DOHH2 (cell line): ENCODE results near the gene CCNYL1.
"Not testable (repeated sequence)": the region's sequence is repeated elsewhere in the genome, so short reads cannot be mapped to it uniquely, and the experiment has no call there.

ENCODE experiments used
- H3F3A ChIP-seq: fragments of 200-600 bp; sonication (generic), shearing (Covaris generic); 2 replicates; pipeline ENCODE4 v1.6.0; 2016; ENCODE audit warnings: antibody characterized with exemption, mild to moderate bottlenecking; ENCODE audit not compliant: control insufficient read depth, insufficient read depth
- H3K27ac ChIP-seq: fragments of 200-600 bp; sonication (generic); 2 replicates; pipeline ENCODE4 v1.5.1; 2014; ENCODE audit warnings: low read depth, mild to moderate bottlenecking, low read length, moderate library complexity
- H3K27me3 ChIP-seq: fragments of 200-600 bp; sonication (generic); 2 replicates; pipeline ENCODE4 v1.6.1; 2014; ENCODE audit warnings: mild to moderate bottlenecking, low read length, mixed read lengths; ENCODE audit not compliant: control insufficient read depth
- H3K36me3 ChIP-seq: fragments of 200-600 bp; sonication (generic); 2 replicates; pipeline ENCODE4 v1.6.1; 2014; ENCODE audit warnings: mild to moderate bottlenecking, low read length, moderate library complexity, mixed read lengths; ENCODE audit not compliant: control insufficient read depth
- H3K4me1 ChIP-seq: fragments of 200-600 bp; sonication (generic); 2 replicates; pipeline ENCODE4 v1.6.1; 2014; ENCODE audit warnings: mild to moderate bottlenecking, low read length, mixed read lengths; ENCODE audit not compliant: control insufficient read depth
- H3K4me2 ChIP-seq: fragments of 200-600 bp; sonication (generic); 2 replicates; pipeline ENCODE4 v1.6.0; 2014; ENCODE audit warnings: mild to moderate bottlenecking, low read length, moderate library complexity
- H3K4me3 ChIP-seq: fragments of 200-600 bp; sonication (generic); 2 replicates; pipeline ENCODE4 v1.5.1; 2014; ENCODE audit warnings: mild to moderate bottlenecking, low read length, mixed read lengths
- H3K79me2 ChIP-seq: fragments of 200-600 bp; sonication (generic); 2 replicates; pipeline ENCODE4 v1.6.1; 2014; ENCODE audit warnings: mild to moderate bottlenecking, low read length, mixed read lengths; ENCODE audit not compliant: control insufficient read depth
- H3K9me2 ChIP-seq: fragments of 200-600 bp; sonication (generic); replicated peaks from 2 replicates; pipeline ENCODE4 v1.6.1; 2014; ENCODE audit warnings: mild to moderate bottlenecking, low read length, mixed read lengths; ENCODE audit not compliant: control insufficient read depth
- H3K9me3 ChIP-seq: fragments of 200-600 bp; sonication (generic); 2 replicates; pipeline ENCODE4 v1.6.1; 2014; ENCODE audit warnings: antibody characterized with exemption, low read length, mixed read lengths; ENCODE audit not compliant: control insufficient read depth, insufficient read depth
- H4K20me1 ChIP-seq: fragments of 200-600 bp; sonication (generic); 2 replicates; pipeline ENCODE4 v1.6.0; 2014; ENCODE audit warnings: low read depth, mild to moderate bottlenecking, antibody characterized with exemption, low read length, moderate library complexity; ENCODE audit not compliant: control insufficient read depth, insufficient read depth
- EZH2phosphoT487 ChIP-seq: fragments of 200-600 bp; sonication (generic); IDR thresholded peaks from 2 replicates; pipeline ENCODE4 v1.6.1; 2017; ENCODE audit warnings: borderline replicate concordance, mild to moderate bottlenecking, antibody characterized with exemption, low read length, moderate library complexity, mixed read lengths
- TF ChIP-seq, protein P1 (sequence below): fragments of 200-600 bp; sonication (generic); IDR thresholded peaks from one replicate; pipeline ENCODE4 v1.5.1; 2014; ENCODE audit warnings: antibody characterized with exemption, mild to moderate bottlenecking, low read depth, low read length; ENCODE audit not compliant: poor library complexity, severe bottlenecking

CCNYL1 gene

DNA sequence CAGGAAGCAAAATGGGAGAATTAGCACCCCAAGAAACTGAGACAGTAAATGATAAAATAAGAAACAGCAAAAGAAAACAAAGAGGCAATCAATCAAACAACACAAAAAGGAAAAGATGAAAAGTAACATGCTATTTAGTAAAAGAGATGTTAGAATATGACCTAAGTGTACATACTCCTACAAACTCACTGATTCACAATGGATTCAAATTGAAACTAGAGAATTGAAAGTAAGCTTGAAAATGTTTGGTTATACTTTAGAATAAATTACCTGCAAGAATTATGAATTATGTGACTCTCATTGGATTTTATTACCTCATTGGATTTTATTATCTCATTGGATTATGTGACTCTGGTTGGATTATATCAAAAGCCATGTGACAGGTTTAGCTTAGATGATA, 22.8 kb upstream of the CCNYL1 start:
- no peak for TF ChIP-seq EZH2phosphoT487
- TF ChIP-seq, protein P1, sequence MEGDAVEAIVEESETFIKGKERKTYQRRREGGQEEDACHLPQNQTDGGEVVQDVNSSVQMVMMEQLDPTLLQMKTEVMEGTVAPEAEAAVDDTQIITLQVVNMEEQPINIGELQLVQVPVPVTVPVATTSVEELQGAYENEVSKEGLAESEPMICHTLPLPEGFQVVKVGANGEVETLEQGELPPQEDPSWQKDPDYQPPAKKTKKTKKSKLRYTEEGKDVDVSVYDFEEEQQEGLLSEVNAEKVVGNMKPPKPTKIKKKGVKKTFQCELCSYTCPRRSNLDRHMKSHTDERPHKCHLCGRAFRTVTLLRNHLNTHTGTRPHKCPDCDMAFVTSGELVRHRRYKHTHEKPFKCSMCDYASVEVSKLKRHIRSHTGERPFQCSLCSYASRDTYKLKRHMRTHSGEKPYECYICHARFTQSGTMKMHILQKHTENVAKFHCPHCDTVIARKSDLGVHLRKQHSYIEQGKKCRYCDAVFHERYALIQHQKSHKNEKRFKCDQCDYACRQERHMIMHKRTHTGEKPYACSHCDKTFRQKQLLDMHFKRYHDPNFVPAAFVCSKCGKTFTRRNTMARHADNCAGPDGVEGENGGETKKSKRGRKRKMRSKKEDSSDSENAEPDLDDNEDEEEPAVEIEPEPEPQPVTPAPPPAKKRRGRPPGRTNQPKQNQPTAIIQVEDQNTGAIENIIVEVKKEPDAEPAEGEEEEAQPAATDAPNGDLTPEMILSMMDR = no peak
- Histone ChIP-seq H3K4me3 (no peak overlapping the region), H3K9me3 (no peaks in the 10 kb centered on the region), H4K20me1 (no peaks in the 10 kb centered on the region), H3K79me2 (no peaks in the 10 kb centered on the region), H3F3A (no peaks in the 10 kb centered on the region; the same call in 1 of the 2 replicates), H3K27ac (no peak overlapping the region), H3K4me1 (peaks cover 10% of the 10 kb centered on the region), H3K36me3 (no peaks in the 10 kb centered on the region), H3K27me3 (no peaks in the 10 kb centered on the region), H3K9me2 (no peaks in the 10 kb centered on the region), H3K4me2 (no peak overlapping the region)

DNA sequence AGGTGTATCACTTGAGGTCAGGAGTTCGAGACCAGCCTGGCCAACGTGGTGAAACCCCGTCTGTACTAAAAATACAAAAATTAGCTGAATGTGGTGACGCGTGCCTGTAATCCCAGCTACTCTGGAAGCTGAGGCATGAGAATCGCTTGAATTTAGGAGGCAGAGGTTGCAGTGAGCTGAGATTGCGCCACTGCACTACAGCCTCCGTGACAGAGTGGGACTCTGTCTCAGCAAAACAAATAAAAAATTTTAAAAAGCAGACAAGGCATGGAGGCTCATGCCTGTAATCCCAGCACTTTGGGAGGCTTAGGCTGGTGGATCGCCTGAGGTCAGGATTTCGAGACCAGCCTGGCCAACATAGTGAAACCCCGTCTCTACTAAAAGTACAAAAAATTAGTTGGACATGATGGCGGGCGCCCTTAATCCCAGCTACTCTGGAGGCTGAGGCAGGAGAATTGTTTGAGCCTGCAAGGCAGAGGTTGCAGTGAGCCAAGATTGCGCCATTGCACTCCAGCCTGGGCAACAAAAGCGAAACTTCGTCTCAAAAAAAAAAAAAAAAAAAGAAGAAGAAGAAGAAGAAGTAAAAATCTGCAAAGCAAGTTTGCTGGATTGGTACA, 20.5 kb upstream of the CCNYL1 start:
- H3K27me3 ChIP-seq, H3K4me2 ChIP-seq, H3F3A ChIP-seq, H3K9me3 ChIP-seq, H3K27ac ChIP-seq, H3K36me3 ChIP-seq, H3K9me2 ChIP-seq, H4K20me1 ChIP-seq, H3K4me3 ChIP-seq, H3K79me2 ChIP-seq: not testable (repeated sequence)
- H3K4me1 ChIP-seq = peaks cover 10% of the 10 kb centered on the region

DNA sequence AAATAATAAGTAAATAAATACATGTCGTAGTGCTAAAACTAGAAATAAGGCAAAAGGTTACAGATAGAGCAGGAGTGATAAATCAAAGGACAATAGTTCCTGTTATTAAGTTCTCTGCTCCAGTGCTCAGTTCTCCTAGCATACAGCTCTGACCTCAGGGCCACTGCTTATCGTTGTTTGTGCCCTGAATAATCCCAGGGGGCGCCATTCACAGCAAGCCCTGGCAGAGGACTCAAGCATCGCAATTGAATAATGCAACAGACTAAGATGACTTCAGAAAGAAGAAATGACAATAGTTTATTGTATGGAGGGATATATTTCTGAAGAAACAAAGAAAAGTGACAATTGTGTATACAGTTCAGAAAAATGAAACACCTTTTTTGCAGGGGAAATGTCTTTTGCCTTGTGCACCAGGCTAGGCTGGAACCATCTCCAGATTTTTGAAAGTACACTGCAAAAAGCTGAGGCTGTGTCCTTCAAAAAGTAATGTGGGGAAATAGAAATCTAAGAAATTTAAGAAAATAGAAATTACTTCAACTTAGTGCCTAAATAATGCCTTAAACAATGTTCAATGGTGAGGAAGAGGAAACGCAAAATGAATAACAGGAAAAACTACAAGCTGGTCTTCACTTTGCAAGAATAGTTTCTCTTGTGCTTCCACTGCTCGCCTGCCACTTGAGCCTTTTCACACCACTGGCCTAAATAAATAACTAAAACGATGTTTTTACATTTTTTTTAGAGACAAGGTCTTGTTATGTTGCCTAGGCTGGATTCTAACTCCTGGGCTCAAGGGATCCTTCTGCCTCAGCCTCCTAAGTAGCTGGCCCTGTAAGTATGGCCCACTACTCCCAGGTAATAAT, 19.0 kb upstream of the CCNYL1 start:
- Histone ChIP-seq H3F3A (no peaks in the 10 kb centered on the region; the same call in 1 of the 2 replicates), H3K27ac (no peak overlapping the region), H3K27me3 (no peaks in the 10 kb centered on the region), H3K4me3 (no peak overlapping the region), H3K79me2 (no peaks in the 10 kb centered on the region), H3K9me2 (no peaks in the 10 kb centered on the region), H4K20me1 (no peaks in the 10 kb centered on the region), H3K4me1 (peaks cover 10% of the 10 kb centered on the region), H3K4me2 (no peak overlapping the region), H3K9me3 (no peaks in the 10 kb centered on the region), H3K36me3 (no peaks in the 10 kb centered on the region)
- no peak for TF ChIP-seq EZH2phosphoT487
- TF ChIP-seq, protein P1 = peak; percentile 89

DNA sequence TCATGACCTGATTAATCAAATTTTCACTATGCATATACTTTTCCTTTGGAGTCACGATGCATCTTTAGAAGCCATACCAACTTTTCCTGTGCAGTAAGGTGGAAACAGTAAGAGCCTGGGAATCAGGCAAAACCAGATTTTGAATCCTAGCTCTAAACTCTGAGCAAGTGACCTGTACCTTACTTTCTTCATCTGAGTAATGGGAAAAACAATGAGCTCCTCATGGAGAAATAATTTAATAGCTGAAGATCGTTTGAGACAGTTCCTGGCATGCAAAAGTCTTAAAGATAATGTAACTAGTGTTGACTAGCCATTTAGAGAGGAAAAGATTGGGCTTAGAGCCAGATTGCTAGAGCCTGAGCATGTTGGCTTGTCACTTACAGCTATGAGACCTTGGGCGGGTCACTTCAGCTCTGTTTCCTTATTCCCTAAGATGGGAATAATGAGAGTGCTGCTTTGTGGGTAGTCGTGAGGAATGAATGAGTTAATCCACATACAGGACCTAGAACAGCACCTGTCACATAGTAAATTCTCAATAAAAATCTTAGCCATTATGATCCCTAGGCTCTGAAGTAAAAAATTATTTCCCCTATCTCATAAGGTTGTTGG, 17.7 kb upstream of the CCNYL1 start:
- H3F3A ChIP-seq = no peaks in the 10 kb centered on the region; the same call in 1 of the 2 replicates
- no peaks in the 10 kb centered on the region for H3K9me3 ChIP-seq
- no peaks in the 10 kb centered on the region for H4K20me1 ChIP-seq
- TF ChIP-seq, protein P1 = no peak
- TF ChIP-seq EZH2phosphoT487 = no peak
- no peak overlapping the region for H3K4me2 ChIP-seq
- no peaks in the 10 kb centered on the region for H3K27me3 ChIP-seq
- no peaks in the 10 kb centered on the region for H3K9me2 ChIP-seq
- no peaks in the 10 kb centered on the region for H3K36me3 ChIP-seq
- H3K27ac ChIP-seq = no peak overlapping the region
- H3K4me3 ChIP-seq = no peak overlapping the region
- peaks cover 10% of the 10 kb centered on the region for H3K4me1 ChIP-seq
- no peaks in the 10 kb centered on the region for H3K79me2 ChIP-seq
